Spleen (tissue), 7 donors: ENCODE data around the gene TIRAP.

ENCODE experiments used
- CTCF ChIP-seq, 11 experiments: fragments of 200-600 bp in 7 of 11; fragments of 450-650 bp in 4 of 11; sonication (generic) in 4 of 11; IDR thresholded peaks in 8 of 11; conservative IDR thresholded peaks in 3 of 11; 1 replicate in 7 of 11; 2 replicates in 4 of 11; pipeline versions ENCODE4 v1.4.0 to v1.8.0; 2016 to 2021; ENCODE audit warnings: antibody characterized with exemption in 11 of 11, inconsistent platforms in 4 of 11, mild to moderate bottlenecking in 1 of 11
- POLR2A ChIP-seq, 3 donors: fragments of 450-650 bp; IDR thresholded peaks; one replicate each; pipeline ENCODE4 v1.5.1; 2017; ENCODE audit warnings: antibody characterized with exemption in 3 of 3, mild to moderate bottlenecking in 1 of 3
- POLR2AphosphoS5 ChIP-seq, 3 donors: sonication (generic); formaldehyde crosslinking; IDR thresholded peaks; one replicate each; pipeline ENCODE4 v1.5.1; 2017; ENCODE audit warnings: antibody characterized with exemption in 3 of 3
- donor health status: DM: no; HTN: no; CAD: no; lungs with moderate emphysema.
- donor health status: DM: no; HTN: no; CAD: no.
- donor health status: DM: no; HTN: no; CAD: no.

DNA sequence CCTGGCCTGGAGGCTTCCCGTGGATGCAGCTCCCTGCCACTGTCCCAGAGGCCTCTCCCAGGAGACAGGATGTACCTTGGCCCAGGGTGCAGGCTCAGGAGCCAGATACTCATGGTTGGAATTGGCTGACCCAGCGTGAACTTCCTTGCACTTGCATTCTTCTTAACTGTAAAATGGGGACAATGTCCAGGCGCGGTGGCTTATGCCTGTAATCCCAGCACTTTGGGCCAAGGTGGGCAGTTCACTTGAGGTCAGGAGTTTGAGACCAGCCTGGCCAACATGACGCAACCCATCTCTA is 52.5 kb downstream of the TIRAP start:
- no peak for TF ChIP-seq CTCF (IDR thresholded peaks at IDR 0.05 in 8 of 11, conservative IDR thresholded peaks at IDR 0.05 in 3 of 11)
- no peak for TF ChIP-seq POLR2A (IDR thresholded peaks at IDR 0.05)
- TF ChIP-seq POLR2AphosphoS5 (IDR thresholded peaks at IDR 0.05) = no peak
